Right ventricle myocardium inferior (tissue), 1 donor: ENCODE data around the gene COL6A1. TPM values are rescaled to one million over a fixed set of nuclear protein-coding genes. Genes with fewer than 3 reads are reported as not detected.
"Not testable (repeated sequence)": the region's sequence is repeated elsewhere in the genome, so short reads cannot be mapped to it uniquely, and the experiment has no call there.

Source experiments
- ATAC-seq: fragments of 200-7000 bp; cut with Tn5 transposase; one replicate; pipeline ENCODE4 v1.9.1; 2020; ENCODE audit warnings: mild to moderate bottlenecking, moderate library complexity
- DNase-seq: peaks from one replicate; pipeline ENCODE4 v3.0.0; 2021; ENCODE audit errors: missing footprints
- intact Hi-C: fragments of 100-400 bp; cut with DNase I; formaldehyde crosslinking; loops from one replicate; pipeline ENCODE4 v1.11.0; 2022
- total RNA-seq: library from RNA; stranded (reverse); fragmentation: NEBNext Ultra II Directional; extraction: Animal tissue kit (Norgen Biotek cat#: 25700); gene quantifications from one replicate; pipeline ENCODE4 v1.2.1, GENCODE V29; 2021
- donor health status: DM: no; HTN: yes; CAD: no; lungs with severe emphysema.

Gene COL6A1
- total RNA-seq, 1 donor from 2014 or later = 228 TPM

DNA sequence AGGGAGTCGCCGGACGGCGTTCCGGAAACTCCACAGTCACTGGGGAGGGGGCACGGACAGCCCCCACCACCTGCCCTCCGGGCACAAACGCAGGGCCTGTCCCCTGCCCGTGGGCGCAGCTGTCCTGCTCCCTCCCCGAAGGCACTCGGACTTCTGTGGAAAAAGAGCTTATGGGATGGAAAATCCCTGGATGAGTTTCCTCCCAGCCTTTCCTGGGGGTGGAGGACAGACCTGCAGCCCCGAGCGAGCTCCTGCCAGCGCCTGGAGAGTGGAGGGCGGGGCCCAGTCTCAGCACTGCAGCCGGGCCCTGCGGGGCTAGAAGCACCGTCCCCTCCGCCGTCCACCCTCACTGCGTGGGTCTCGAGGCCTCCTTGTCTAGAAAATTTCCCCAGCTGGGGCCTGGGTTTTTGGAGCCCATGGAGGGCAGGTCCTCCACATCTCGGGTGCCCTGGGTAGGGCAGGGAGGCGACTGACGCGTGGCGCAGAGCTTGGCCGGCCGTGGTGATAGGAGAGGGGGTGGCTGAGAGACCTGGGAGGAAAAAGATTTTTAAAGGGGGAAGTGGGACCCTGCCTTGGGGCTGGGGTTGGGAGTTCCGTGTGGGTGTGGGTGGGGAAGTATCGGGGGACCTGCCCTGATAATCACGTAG is 6.4 kb upstream of the COL6A1 start:
- intact Hi-C loops = loop anchor here (2.0 to 10.0 kb wide), 4 partner anchors 122 to 310 kb away; partner anchors contain the start of genes LSS, MCM3AP and YBEY
- peak; percentile 10 for ATAC-seq

DNA sequence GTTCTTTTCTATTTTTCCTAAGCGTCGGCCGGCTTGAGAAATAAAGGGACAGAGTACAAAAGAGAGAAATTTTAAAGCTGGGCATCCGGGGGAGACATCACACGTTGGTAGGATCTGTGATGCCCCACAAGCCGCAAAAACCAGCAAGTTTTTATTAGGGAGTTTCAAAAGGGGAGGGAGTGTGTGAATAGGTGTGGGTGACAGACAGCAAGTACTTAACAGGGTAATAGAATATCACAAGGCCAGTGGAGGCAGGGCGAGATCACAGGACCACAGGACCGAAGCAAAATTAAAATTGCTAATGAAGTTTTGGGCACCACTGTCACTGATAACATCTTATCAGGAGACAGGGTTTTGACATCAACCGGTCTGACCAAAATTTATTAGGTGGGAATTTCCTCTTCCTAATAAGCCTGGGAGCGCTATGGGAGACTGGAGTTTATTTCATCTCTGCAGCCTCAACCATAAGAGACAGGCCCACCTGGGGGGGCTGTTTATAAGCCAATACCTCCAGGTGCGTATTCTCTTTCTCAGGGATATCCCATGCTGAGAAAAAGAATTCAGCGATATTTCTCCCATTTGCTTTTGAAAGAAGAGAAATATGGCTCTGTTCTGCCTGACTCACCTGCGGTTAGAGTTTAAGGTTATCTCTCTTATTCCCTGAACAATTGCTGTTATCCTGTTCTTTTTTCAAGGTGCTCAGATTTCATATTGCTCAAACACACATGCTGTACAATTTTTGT is 5.7 kb upstream of the COL6A1 start:
- not testable (repeated sequence) for ATAC-seq, DNase-seq
- intact Hi-C loops = loop anchor here (2.0 to 10.0 kb wide), 4 partner anchors 121 to 309 kb away; partner anchors contain the start of genes LSS, MCM3AP and YBEY

More for the DNA sequence above, 6.4 kb upstream of the COL6A1 start:
- peak; percentile 79 for DNase-seq

DNA sequence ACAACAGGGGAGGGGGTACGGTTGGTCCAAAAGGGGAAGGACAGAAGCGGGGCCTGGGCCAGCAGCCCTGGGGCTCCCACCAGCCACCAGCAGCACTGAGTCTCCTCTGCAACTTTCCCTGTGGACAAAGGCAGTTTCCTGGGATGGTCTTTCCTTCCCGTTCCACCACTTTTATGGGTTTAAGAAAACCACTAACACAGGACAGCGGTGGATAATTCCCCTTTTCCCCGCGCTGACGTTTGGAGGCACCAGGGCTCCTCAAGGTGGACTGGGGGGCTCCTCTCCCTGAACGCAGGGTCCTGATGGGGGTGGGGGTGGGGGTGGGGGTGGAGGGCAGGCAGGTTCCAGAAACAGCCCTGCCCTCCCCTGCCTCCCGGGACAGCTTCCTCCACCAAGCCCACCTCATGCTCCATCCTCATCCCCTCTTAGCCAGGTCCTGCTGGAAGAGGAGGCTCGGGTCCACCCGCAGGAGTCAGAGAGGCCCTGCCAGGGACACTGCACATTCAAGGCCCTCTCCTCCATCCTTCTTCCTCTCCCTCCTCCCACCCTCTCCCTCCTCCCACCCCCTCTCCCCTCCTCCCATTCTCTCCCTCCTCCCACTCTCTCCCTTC is 4.8 kb upstream of the COL6A1 start:
- ATAC-seq (no peak), DNase-seq (no peak)
- intact Hi-C loops = loop anchor here (10.0 kb wide), 3 partner anchors 248 to 308 kb away; partner anchors contain the start of genes LSS, MCM3AP and YBEY

DNA sequence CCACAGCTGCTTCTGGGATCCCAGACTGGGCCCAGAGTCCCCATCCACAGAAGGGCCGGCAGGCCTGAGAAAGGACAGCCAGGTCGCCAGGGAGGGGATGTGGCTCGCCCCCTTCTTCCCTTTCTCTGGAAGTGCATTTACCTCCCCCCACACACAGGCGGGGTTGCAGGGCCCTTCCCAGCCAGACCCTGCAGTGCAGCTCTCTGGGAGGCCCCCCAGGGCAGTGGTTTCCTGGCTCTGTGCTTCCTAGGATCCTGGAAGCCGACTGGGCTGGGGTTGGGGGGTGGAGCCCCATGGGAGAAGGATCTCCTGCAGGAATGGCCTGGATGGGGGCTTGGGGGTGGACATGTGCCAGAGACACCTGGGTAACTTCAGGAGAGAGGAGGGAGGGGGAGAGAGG is 4.2 kb upstream of the COL6A1 start:
- intact Hi-C loops = loop anchor here (10.0 kb wide), 3 partner anchors 247 to 307 kb away; partner anchors contain the start of genes LSS, MCM3AP and YBEY
- no peak for DNase-seq
- no peak for ATAC-seq

DNA sequence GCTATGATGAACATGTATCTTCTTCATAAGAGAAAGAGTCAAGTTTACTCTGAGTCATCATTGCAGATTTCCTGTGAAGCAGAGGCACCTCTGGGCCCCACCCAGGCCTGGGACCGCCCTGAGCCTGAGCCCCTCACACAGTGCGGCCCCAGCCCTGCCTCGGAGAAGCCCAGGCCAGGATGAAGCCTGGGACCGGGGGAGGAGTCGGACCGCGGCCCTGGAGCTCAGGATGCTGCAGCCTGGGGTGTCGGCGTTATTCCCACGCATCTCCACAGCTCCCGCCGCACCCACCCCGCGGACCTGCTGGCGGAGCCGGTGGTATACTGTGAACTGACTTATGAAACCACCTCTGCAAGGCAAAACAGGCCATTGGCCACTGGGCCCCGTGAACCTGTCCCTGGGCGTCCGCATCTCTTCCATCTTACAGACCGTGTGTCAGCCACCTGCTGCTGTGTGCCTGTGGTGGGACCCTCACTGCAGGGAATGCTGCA is 2.4 kb upstream of the COL6A1 start:
- intact Hi-C loops = loop anchor here (10.0 kb wide), 3 partner anchors 246 to 306 kb away; partner anchors contain the start of genes LSS, MCM3AP and YBEY

DNA sequence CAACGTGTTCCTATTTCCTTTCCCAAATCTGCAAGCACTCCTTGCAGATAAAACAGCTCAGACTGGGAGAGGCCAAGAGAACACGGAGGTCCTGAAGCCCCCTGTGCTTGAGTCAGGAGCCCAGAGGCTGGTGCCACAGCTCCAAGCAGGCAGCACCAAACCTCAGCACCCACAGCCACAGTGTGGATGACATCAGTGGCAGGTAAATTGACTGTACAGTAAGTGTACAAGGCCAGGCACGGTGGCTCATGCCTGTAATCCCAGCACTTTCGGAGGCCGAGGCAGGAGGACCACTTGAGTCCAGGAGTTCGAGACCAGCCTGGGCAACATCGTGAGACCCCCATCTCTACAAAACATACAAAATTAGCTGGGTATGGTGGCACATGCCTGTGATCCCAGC is 1.9 kb upstream of the COL6A1 start:
- no peak for ATAC-seq
- intact Hi-C loops = loop anchor here (10.0 kb wide), 3 partner anchors 245 to 305 kb away; partner anchors contain the start of genes LSS, MCM3AP and YBEY

More for the DNA sequence above, 2.4 kb upstream of the COL6A1 start:
- no peak for ATAC-seq
- DNase-seq = no peak

DNA sequence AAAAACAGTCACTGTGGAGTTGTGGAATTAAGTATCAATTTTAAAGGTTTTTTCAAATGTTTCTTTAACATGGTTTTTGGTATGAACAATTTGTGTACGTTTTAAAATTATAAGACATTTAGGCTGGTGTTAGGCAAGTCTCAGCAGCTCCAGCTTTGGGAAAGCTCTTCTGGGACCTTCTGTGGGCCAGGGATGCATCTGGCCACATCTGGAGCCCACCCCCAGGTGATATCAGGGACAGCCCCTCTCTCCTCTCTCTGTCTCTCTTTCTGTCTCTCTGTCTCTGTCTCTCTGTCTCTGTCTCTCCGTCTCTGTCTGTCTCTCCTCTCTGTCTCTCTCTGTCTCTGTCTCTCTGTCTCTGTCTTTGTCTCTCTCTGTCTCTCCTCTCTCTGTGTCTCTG is 1.3 kb upstream of the COL6A1 start:
- no peak for DNase-seq
- intact Hi-C loops = no loop called here
- no peak for ATAC-seq

More for the DNA sequence above, 1.9 kb upstream of the COL6A1 start:
- DNase-seq = no peak

DNA sequence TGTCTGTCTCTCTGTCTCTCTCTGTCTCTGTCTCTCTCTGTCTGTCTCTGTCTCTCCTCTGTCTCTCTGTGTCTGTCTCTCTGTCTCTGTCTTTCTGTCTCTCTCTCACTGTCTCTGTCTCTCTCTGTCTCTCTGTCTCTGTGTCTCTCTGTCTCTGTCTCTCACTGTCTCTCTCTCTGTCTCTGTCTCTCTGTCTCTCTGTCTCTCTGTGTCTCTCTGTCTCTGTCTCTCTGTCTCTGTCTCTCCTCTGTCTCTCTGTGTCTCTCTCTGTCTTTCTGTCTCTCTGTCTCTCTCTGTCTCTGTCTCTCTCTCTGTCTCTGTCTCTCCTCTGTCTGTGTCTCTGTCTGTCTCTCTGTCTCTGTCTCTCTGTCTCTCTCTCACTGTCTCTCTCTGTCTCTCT is 873 bp upstream of the COL6A1 start:
- DNase-seq = no peak
- no peak for ATAC-seq
- intact Hi-C loops = no loop called here

DNA sequence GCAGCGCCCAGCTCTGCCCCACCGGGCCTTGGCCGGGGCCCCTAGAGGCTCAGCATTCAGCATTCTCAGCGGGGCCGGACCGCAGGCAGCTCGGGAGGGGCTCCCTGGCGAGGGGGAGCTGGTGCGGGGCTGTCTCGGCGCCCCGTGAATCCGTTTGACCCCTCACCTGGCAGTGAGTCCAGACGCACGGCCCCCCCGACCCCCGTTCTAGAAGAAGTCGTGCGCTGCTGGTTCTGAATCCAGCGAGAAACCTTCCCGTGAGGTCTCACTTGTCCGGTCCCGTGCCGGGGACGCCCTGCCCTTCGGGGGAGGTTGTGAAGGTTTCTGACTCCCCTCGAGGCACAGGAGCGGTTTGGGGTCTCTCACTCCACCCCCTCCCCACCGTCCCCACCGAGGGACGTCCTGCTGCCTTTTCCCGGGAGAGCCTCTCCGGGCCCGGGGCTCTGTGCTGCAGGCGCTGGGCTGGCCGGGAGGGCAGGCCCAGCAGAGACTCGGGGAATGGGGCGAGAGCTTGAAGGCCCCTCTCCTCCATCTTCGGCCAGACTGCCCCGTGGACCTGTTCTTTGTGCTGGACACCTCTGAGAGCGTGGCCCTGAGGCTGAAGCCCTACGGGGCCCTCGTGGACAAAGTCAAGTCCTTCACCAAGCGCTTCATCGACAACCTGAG is 655 bp downstream of the COL6A1 start:
- intact Hi-C loops = no loop called here
- ATAC-seq (peak; percentile 10), DNase-seq (peak; percentile 67)

DNA sequence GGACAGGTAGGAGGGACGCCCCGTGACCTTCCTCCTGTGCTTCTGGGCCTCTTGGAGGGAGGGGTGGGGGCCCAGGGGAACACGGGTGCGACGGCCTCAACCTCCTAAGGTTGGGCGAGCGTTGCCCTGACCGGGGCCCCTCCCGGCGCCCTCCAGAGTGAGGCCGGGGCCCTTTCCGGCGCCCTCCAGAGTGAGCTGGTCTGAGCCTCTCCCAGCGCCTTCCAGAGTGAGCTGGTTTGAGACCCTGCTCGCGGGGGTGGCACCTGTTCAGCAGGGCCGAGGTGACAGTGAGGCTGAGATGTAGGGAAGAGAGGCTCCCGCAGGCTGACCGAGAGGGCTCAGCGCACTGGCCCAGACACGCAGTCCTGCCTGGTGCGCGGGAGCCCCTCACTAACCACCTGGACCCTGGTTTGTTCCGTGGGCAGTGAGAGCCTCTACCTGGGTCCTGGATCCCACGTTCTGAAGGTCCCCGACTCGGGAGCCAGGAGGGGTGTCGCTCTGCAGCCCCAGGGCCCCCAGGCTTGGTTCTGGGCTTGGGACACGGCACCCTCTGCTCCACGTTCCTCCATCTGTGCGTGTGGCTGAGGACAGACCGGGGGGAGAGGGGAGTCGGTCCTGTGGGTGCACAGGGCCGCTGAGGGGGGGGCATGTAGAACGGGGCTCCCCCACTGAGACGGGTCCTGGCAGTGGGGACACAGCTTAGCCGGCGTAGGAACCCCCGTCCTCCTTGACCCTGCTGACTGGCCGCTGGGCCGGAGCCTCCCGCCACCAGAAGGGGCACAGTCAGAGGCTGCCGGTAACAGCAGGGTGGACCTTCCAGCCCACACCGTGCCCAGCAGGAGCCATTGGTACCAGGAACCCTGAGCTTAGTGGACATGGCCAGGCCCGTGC is 1.4 kb downstream of the COL6A1 start:
- intact Hi-C loops = no loop called here
- no peak for DNase-seq
- no peak for ATAC-seq

DNA sequence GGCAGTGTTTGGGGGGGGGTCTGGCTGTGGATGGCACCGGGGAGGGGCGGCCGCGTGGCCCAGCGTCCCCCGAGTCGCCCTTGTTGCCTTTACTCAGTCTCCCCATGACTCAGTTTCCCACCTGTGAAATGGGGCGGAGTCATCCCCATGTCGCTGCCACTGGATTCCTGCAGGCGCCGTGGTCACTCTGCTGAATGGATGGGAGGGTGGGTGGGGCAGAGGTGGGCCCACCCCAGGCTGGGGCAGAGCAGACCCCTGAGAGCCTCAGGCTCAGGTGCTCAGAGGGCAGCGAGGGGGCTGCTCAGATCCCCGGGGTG is 2.0 kb downstream of the COL6A1 start:
- DNase-seq (no peak), ATAC-seq (no peak)
- intact Hi-C loops = no loop called here

DNA sequence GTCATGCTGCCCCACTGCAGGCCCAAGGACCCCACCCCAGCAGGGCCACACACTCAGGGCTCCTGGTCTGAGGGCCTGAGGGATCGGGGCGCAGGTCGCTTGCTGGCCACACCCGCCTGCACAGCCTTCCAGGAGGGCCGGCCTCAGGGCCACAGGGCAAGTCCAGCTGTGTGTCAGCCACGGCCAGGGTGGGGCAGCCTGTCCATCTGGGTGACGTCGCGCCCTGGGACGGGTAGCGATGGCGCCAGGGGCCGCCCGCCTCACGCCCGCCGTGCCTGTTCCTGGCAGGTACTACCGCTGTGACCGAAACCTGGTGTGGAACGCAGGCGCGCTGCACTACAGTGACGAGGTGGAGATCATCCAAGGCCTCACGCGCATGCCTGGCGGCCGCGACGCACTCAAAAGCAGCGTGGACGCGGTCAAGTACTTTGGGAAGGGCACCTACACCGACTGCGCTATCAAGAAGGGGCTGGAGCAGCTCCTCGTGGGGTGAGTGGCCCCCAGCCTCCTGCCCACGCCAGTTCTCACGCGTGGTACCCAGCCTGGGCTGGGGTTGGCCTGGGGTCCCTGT is 2.5 kb downstream of the COL6A1 start:
- peak; percentile 44 for ATAC-seq
- intact Hi-C loops = no loop called here

DNA sequence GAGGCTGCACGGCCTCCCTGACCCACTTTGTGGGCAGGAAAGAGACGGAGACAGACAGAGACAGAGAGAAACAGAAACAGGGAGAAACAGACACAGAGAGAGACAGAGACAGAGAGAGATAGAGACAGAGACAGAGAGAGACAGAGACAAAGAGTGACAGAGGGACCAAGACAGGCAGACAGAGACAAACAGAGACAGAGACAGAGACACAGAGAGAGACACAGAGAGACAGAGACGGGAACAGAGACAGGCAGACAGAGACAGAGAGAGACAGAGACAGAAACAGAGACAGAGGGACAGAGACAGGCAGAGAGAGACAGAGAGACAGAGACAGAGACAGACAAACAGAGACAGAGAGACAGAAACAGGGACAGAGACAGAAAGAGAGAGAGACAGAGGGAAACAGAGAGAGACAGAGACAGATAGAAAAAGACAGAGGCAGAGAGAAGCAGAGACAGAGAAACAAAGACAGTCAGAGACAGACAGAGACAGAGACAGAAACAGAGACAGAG is 3.1 kb downstream of the COL6A1 start:
- ATAC-seq (no peak), DNase-seq (no peak)
- intact Hi-C loops = no loop called here

More for the DNA sequence above, 2.5 kb downstream of the COL6A1 start:
- DNase-seq = peak; percentile 83

DNA sequence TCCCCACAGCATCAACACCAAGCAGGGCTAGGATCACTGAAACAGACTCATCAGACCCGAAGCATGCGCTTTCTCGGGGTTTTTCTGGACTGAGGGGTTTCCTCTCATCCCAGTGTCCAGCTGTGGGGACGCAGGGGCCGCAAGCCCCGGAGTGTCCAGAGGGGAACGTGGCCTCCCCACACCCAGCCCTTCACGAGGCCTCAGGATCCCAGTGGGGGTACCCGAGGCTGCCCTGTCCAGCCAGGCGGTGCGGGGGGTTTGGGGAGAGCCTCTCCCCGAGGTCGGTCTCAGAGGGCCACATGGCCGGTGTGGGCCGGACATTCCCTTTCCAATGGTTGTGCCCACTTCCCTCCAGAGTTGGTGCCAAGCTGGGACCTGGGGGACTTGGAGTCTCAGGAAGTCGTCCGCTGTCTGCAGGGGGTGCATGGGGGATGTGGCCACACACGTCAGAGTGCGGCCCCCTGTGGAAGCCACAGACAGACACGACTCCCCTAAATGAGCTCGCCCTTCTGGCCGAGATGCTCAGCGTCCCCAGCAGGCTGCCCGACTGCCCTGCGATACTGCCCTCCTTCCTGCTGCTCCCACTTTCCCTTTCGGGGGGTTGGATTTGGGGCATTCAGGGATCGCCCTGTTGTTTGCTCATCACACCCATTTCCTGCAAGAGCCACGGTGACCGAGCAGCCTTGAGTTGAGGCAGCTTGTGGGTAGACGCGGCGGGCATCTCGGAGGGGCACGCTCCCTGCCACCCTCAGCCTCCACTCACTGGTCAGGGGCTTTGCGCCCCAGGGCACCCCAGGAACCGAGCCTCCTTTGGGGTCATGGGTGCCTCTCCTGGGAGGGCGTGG is 4.1 kb downstream of the COL6A1 start:
- intact Hi-C loops = no loop called here
- ATAC-seq (no peak), DNase-seq (peak; percentile 61)

DNA sequence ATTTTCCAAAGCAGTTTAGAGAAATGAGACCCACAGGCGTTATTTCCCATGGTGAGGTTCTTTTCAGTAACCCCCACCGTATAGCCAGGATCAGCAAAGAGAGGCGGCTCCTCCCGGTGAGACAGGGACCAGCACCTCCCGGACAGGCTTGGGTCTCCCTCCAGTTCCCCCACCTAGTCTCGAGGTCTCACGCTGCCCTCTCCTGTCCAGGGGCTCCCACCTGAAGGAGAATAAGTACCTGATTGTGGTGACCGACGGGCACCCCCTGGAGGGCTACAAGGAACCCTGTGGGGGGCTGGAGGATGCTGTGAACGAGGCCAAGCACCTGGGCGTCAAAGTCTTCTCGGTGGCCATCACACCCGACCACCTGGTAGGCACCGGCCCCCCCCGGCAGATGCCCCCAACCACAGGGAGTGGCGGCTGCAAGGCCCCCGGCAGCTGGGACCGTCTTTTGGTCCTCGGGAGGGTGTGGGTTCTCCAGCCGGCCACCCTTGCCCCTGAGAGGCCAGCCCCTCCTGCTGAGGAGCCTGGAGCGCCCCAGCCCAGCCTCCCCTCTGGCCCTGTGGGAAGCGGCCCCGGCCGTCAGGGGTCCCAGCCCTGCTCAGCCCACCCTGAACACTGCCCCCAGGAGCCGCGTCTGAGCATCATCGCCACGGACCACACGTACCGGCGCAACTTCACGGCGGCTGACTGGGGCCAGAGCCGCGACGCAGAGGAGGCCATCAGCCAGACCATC is 4.9 kb downstream of the COL6A1 start:
- ATAC-seq (no peak), DNase-seq (peak; percentile 53)
- intact Hi-C loops = no loop called here
